Ovary (tissue), 3 donors: ENCODE measurements around the gene CCL4L2.

Source experiments
- CTCF ChIP-seq, 3 donors: fragments of 450-650 bp in 2 of 3; fragments of 200-600 bp in 1 of 3; IDR thresholded peaks; one replicate each; pipeline versions ENCODE4 v1.5.1 to v1.8.0; 2016 to 2022; ENCODE audit warnings: antibody characterized with exemption in 3 of 3, mild to moderate bottlenecking in 1 of 3
- EP300 ChIP-seq: sonication (generic); formaldehyde crosslinking; IDR thresholded peaks from one replicate; pipeline ENCODE4 v1.6.1; 2017; ENCODE audit warnings: antibody characterized with exemption
- POLR2A ChIP-seq: fragments of 450-650 bp; IDR thresholded peaks from one replicate; pipeline ENCODE4 v1.6.1; 2017; ENCODE audit warnings: antibody characterized with exemption, mild to moderate bottlenecking, moderate library complexity
- donor health status: DM: no; HTN: no; CAD: no.

- TF ChIP-seq POLR2A = no peak
- TF ChIP-seq CTCF (IDR thresholded peaks at IDR 0.05) = no peak
- no peak for TF ChIP-seq EP300
These were observed 11.9 kb upstream of the CCL4L2 start for GRCh38 chr17:36198831-36199465.
